IPS-15b (cell line): ENCODE data around the gene USP35.

Experiments used
- H3K27me3 ChIP-seq: one replicate; pipeline ENCODE4 v1.6.1; 2013; ENCODE audit warnings: low read length; ENCODE audit not compliant: control insufficient read depth, insufficient read depth
- H3K36me3 ChIP-seq: one replicate; pipeline ENCODE4 v1.6.1; 2013; ENCODE audit warnings: low read length; ENCODE audit not compliant: control insufficient read depth, insufficient read depth
- H3K4me1 ChIP-seq: one replicate; pipeline ENCODE4 v1.6.1; 2013; ENCODE audit warnings: mild to moderate bottlenecking, low read length; ENCODE audit not compliant: control insufficient read depth, insufficient read depth
- H3K4me3 ChIP-seq: one replicate; pipeline ENCODE4 v1.5.1; 2013; ENCODE audit warnings: low read depth, low read length
- H3K9ac ChIP-seq: one replicate; pipeline ENCODE4 v1.6.1; 2013; ENCODE audit warnings: low read depth, mild to moderate bottlenecking, low read length
- H3K9me3 ChIP-seq: one replicate; pipeline ENCODE4 v1.6.1; 2013; ENCODE audit warnings: mild to moderate bottlenecking, low read length; ENCODE audit not compliant: control insufficient read depth, insufficient read depth

Gene USP35, protein sequence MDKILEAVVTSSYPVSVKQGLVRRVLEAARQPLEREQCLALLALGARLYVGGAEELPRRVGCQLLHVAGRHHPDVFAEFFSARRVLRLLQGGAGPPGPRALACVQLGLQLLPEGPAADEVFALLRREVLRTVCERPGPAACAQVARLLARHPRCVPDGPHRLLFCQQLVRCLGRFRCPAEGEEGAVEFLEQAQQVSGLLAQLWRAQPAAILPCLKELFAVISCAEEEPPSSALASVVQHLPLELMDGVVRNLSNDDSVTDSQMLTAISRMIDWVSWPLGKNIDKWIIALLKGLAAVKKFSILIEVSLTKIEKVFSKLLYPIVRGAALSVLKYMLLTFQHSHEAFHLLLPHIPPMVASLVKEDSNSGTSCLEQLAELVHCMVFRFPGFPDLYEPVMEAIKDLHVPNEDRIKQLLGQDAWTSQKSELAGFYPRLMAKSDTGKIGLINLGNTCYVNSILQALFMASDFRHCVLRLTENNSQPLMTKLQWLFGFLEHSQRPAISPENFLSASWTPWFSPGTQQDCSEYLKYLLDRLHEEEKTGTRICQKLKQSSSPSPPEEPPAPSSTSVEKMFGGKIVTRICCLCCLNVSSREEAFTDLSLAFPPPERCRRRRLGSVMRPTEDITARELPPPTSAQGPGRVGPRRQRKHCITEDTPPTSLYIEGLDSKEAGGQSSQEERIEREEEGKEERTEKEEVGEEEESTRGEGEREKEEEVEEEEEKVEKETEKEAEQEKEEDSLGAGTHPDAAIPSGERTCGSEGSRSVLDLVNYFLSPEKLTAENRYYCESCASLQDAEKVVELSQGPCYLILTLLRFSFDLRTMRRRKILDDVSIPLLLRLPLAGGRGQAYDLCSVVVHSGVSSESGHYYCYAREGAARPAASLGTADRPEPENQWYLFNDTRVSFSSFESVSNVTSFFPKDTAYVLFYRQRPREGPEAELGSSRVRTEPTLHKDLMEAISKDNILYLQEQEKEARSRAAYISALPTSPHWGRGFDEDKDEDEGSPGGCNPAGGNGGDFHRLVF

DNA sequence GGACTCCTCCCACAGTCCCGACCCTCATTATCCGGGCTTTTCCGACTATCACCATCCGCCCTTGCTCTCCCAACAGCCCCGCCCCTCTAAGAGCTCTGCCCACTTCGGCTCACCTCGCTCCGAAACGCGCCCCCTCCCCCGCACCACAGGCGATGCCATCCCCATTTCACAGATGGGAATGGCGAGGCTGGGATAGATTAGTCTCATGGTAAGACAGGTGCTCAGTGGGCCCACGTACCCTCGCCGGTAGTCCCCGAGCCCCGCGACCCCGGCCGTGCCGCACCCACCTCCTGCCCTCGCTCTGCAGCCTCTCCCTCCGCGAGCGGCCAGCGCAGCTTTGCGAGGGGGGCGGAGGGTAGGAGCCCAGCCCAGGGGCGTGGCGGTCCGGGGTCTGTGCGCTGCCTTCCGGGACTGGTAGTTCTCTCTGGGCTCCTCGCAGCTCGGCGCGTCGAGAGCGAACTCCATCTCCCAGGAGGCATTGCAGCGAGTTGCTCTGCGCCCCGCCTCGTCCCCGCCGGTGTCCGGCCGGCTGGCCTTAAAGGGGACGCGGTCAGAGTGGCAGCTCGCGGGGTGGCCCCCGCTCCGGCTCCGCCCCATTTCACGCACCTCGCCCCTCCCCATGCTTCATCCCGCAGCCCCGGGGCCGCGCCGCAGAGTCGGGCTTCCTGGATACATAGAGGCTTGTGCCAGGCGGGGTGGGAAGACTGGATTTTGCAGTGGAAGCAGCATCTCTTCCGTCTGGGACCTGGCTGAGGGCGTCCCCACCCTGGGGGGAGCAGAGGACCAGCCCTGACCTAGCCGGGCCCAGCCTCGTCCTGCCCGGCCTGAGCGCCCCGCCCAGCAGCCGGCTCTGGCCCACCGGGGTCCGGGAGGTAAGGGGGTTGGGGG is at the start of gene USP35, which contains the start of gene KCTD21:
TSS of gene USP35 (plus strand) at position 634 of the 888 bp plus-strand sequence. CDS start 7,327 bp downstream, outside the sequence.
TSS of gene KCTD21 (minus strand) at position 341 of the 888 bp plus-strand sequence. CDS start 14,072 bp downstream, outside the sequence.
- no peaks in the 10 kb centered on the region for H3K36me3 ChIP-seq
- peaks cover 4% of the 10 kb centered on the region for H3K4me1 ChIP-seq
- no peaks in the 10 kb centered on the region for H3K9me3 ChIP-seq
- H3K27me3 ChIP-seq = peaks cover 8% of the 10 kb centered on the region
- no peak within 1 kb of the TSS for H3K9ac ChIP-seq
- H3K4me3 ChIP-seq = peak within 1 kb of the TSS; percentile 86

DNA sequence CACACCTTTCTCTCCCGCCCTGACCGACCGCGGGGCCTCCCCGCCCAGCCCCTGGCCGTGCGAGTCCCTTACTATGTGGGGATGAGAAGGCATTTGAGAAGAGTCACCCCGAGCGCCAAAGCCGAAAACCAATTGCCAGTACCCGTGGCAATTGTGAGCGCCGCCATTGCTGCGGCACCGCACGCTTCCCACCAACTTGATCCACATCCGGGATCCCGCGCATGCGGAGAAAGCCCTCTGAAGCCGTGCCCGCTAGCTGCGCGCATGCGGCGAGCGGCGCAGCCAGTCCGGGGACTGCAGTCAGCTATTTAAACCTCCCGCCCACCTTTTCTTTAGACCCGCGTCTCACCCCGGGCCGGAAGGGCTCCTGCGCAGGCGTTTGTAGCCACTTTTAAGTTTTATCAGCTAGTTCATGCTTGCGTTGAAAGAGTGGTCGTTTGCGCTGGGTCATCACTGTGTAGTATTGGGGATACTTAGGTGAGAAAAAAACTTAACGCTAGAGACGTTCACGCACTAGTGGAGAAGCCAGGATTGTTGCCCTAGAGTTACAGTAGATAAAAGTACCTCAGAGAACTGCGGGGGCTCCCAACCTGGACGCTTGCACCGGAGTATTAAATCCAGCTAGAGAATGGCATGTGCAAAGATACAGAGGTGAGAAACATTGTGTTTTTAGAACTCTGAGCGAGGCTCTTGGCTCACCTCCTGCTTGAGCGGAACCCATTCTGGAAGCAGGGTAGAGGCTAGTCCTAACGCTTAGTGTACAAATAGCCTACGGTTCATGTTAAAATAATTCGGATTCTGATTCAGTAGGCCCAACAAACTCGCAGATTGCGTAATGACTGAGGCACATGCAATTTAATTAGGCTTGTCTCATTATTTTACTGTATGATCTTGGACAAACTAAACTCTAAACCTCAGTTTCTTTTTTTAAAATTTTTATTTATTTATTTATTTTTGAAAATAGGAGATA is 49.0 kb upstream of the USP35 start, which contains the start of gene ALG8:
TSS of gene ALG8 (minus strand) at position 205 of the 970 bp plus-strand sequence. CDS start at position 167, 38 bp downstream.
- Histone ChIP-seq H3K9me3 (no peaks in the 10 kb centered on the region), H3K9ac (peak within 1 kb of the TSS; percentile 96), H3K4me3 (peak within 1 kb of the TSS; percentile 99), H3K27me3 (no peaks in the 10 kb centered on the region), H3K4me1 (no peaks in the 10 kb centered on the region), H3K36me3 (peaks cover 10% of the 10 kb centered on the region)

DNA sequence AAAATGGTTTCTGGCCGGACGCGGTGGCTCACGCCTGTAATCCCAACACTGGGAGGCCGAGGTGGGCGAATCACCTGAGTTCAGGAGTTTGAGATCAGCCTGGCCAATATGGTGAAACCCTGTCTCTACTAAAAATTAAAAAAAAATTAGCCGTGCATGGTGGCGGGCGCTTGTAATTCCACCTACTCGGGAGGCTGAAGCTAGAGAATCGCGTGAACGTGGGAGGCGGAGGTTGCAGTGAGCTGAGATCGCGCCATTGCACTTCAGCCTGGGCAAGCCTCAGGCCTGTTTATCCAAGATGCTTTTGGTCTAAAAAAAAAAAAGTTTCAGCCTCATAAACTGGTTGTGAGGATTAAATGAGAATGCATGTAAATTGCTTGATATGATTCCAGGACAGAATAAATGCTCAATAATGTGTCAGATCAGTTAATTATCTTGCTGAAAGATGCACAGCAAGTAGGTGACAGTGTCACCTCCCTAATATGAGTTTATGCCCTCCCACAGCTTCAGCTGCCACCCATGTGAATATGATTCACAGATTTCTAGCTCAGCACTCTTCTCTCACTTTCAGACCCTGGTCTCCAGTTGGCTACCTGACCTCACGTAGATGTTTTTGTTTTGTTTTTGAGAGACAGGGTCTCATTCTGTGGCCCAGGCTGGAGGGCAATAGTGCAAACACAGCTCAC is 48.2 kb upstream of the USP35 start:
- Histone ChIP-seq H3K9ac (peak overlapping the region; percentile 96), H3K4me3 (peak overlapping the region; percentile 99), H3K4me1 (no peaks in the 10 kb centered on the region), H3K9me3 (no peaks in the 10 kb centered on the region), H3K36me3 (peaks cover 9% of the 10 kb centered on the region), H3K27me3 (no peaks in the 10 kb centered on the region)

DNA sequence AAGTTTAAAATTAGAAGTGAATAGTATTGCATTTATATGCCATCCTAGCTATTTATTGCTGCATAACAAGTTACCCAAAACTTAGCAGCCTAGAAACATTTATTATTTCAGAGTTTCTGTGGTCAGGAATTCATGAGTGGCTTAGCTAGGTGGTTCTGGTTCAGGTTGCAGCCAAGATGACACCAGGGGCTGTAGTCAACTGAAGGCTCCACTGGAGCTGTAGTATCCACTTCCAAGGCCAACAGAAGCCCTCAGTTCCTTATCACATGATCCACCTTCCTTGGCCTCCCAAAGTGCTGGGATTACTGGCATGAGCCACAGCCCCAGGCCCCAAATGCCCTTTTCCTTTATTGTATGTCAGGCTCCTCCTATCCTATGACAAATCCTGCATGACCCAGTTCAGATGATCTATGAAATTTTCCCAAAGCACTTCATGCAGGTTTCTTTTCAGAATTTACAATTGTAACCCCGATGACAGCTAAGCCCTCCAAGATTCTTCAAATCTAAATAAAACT is 43.2 kb upstream of the USP35 start:
- H3K4me3 ChIP-seq = no peak overlapping the region
- H3K27me3 ChIP-seq = no peaks in the 10 kb centered on the region
- no peaks in the 10 kb centered on the region for H3K4me1 ChIP-seq
- H3K36me3 ChIP-seq = peaks cover 4% of the 10 kb centered on the region
- no peak overlapping the region for H3K9ac ChIP-seq
- H3K9me3 ChIP-seq = no peaks in the 10 kb centered on the region

DNA sequence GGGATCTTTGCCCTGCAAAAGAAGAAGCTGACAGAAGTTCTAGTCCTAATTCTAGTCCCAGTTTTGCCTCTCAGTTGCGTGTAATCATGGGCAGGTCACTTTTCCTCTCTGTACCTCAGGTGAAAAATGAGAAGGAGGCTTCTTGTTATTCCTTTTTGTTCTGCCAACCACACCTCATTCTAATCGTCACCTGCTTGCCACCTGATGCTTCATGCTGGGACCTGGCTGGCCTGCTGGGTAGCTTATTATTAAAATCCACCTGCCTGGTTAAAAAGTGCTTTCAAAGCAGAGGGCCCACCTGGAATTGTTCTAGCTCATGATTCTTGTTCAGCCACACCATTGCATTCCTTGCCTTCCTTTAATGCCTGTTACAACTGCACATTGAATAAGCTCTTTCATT is 40.9 kb upstream of the USP35 start:
- no peaks in the 10 kb centered on the region for H3K27me3 ChIP-seq
- H3K4me3 ChIP-seq = no peak overlapping the region
- H3K36me3 ChIP-seq = no peaks in the 10 kb centered on the region
- no peaks in the 10 kb centered on the region for H3K9me3 ChIP-seq
- no peaks in the 10 kb centered on the region for H3K4me1 ChIP-seq
- no peak overlapping the region for H3K9ac ChIP-seq

DNA sequence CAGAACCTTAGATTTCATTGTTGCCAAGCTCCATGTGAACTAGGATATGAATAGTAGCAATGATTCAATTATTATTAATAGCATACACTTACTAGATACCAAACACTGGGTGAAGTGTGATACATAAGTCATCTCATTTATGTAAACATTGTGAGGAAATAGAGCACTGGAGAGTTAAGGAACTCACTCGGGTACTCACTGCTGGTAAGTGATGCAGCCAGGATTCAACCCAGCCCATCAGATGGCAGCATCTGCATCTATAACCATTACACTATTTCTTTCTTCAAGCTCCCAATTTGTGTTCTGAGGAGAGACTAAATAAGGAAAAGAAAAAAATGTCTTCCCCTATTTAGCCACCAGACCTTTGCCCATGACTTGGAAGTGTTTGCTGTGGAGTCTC is 39.1 kb upstream of the USP35 start:
- no peak overlapping the region for H3K9ac ChIP-seq
- H3K27me3 ChIP-seq = no peaks in the 10 kb centered on the region
- H3K4me3 ChIP-seq = no peak overlapping the region
- H3K36me3 ChIP-seq = no peaks in the 10 kb centered on the region
- no peaks in the 10 kb centered on the region for H3K9me3 ChIP-seq
- no peaks in the 10 kb centered on the region for H3K4me1 ChIP-seq

DNA sequence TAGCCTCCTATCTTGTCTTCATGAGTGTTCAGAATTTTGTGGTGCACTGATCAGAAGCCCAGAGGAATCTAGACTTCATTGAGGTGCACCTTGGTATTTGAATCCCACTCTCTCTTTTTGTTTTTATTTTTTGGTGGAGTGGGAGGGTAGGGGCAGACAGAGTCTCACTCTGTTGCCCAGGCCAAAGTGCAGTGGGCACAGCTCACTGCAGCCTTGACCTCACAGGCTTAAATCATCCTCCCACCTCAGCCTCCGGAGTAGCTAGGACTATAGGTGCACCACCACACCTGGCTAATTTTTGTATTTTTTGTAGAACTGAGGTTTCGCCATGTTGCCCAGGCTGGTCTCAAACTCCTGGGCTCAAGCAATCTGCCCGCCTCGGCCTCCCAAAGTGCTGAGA is 38.4 kb upstream of the USP35 start:
- H3K9me3 ChIP-seq = no peaks in the 10 kb centered on the region
- no peaks in the 10 kb centered on the region for H3K4me1 ChIP-seq
- H3K27me3 ChIP-seq = no peaks in the 10 kb centered on the region
- no peaks in the 10 kb centered on the region for H3K36me3 ChIP-seq
- no peak overlapping the region for H3K9ac ChIP-seq
- no peak overlapping the region for H3K4me3 ChIP-seq

DNA sequence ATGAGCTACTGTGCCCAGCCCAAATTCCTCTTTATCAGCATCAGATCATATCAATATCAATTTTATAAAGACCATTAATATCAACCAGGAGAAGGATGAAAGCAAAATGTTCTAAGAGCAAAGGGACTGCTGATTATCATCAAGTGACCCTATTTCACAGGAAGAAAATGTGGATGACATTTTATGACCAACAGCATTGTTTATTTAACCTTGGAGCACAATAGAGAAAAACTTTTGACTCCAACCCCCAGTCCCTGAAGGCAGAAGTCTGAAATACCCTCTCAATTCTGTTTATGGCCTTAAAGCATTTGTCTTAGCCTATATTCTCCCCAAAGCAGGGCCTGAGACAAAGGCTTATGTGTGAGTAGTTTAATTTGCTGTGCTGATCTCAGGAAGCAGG is 38.0 kb upstream of the USP35 start:
- H3K36me3 ChIP-seq = no peaks in the 10 kb centered on the region
- no peaks in the 10 kb centered on the region for H3K4me1 ChIP-seq
- H3K9me3 ChIP-seq = no peaks in the 10 kb centered on the region
- H3K4me3 ChIP-seq = no peak overlapping the region
- H3K27me3 ChIP-seq = no peaks in the 10 kb centered on the region
- H3K9ac ChIP-seq = no peak overlapping the region

DNA sequence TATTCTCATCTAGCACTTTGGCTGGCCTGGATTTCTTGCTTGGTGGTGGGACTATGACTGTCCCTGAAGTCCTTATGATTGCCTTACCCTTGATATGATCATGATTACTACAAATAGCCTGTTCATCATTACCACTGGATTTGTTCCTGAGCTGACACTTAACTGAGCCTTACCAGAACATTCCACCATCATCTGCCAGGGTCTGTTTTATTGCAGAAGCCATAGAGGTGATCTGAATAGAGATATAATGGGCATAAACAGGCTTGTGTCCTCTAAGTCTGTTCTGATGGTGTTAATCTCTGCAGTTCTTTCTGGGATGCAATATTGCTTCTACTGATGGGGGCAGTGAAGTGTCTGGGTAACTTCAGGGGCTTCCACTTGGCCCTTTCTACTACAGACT is 36.9 kb upstream of the USP35 start:
- no peaks in the 10 kb centered on the region for H3K9me3 ChIP-seq
- H3K9ac ChIP-seq = no peak overlapping the region
- H3K4me3 ChIP-seq = no peak overlapping the region

More for the DNA sequence above, 36.9 kb upstream of the USP35 start:
- no peaks in the 10 kb centered on the region for H3K36me3 ChIP-seq
- H3K27me3 ChIP-seq = no peaks in the 10 kb centered on the region
- no peaks in the 10 kb centered on the region for H3K4me1 ChIP-seq
